Heart left ventricle (tissue), 13 donors: ENCODE results near the gene BTBD6.

ENCODE experiments used
- POLR2A ChIP-seq, 2 donors: fragments of 450-650 bp; IDR thresholded peaks; one replicate each; pipeline ENCODE4 v1.6.1; 2017; ENCODE audit warnings: antibody characterized with exemption in 2 of 2, mild to moderate bottlenecking in 2 of 2, moderate library complexity in 2 of 2
- TF ChIP-seq, protein P1 (sequence below), 12 donors: fragments of 200-600 bp; sonication (generic) in 4 of 12; IDR thresholded peaks; one replicate each; pipeline versions ENCODE4 v1.5.0 to v1.8.0; 2018 to 2022; ENCODE audit warnings: antibody characterized with exemption in 12 of 12, mild to moderate bottlenecking in 5 of 12
- donor health status: ischemic (EF 13 %, LVEDD 7.1; RV severe dilation, severe dysfunction).
- donor health status: DM: no; HTN: yes; CAD: no.
- donor health status: DM: no; HTN: no; CAD: no.
- donor health status: ischemic (EF 25% LVEDD 6.9; RV normal size, moderate dysfunction).
- donor health status: ischemic (EF 25% LVEDD 5.7; RV mildly dilated, moderate dysfunction).
- donor health status: ischemic (EF 35%, LVEDD 5.7; RV mildly dilated, moderate dysfunction).
- donor health status: nonischemic (EF 11% LVEDD 7.7; RV severe dilation, severe dysfunction).
- donor health status: DM: yes; HTN: yes; CAD: no.
- donor health status: PGD.
- donor health status: ischemic (EF 29% LVEDD 5.4; RV normal size, mild dysfunction).
- donor health status: nonischemic (EF 23%, LVEDD 6.1; RV moderate dilation, normal function).

DNA sequence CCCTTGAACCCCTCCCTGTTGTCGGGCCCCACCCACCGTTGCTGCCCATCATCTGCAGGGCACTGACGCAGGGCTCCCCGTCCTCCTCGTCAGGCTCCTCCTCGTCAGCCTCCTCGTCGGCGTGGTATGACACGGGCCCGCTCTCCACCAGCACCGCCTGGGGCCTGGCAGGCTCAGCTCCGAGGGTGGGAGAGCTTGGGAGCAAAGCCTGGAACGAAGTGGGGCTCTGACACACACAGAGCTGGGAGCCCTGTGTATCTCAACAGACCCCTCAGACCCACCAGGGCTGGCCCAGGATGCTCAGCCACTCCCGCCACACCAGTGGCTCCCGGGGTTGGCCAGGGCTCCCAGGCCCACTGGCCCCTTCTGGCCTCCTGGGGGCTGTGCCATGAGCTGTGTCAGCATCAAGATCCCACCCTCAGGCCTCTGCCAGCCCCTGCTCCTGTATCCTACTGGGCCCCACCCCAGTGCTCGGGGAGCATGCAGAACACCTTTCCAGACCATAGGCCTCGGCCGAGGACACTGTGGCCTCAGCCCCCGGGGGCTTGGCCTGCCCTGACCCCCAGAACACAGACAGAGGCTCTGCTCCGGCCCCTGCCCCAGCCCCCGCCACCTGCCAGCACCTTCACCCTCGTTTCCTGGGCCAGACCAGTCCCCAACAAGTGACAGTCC lies 37.1 kb upstream of the BTBD6 start:
- TF ChIP-seq, protein P1, sequence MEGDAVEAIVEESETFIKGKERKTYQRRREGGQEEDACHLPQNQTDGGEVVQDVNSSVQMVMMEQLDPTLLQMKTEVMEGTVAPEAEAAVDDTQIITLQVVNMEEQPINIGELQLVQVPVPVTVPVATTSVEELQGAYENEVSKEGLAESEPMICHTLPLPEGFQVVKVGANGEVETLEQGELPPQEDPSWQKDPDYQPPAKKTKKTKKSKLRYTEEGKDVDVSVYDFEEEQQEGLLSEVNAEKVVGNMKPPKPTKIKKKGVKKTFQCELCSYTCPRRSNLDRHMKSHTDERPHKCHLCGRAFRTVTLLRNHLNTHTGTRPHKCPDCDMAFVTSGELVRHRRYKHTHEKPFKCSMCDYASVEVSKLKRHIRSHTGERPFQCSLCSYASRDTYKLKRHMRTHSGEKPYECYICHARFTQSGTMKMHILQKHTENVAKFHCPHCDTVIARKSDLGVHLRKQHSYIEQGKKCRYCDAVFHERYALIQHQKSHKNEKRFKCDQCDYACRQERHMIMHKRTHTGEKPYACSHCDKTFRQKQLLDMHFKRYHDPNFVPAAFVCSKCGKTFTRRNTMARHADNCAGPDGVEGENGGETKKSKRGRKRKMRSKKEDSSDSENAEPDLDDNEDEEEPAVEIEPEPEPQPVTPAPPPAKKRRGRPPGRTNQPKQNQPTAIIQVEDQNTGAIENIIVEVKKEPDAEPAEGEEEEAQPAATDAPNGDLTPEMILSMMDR (IDR thresholded peaks at IDR 0.05): no peak
- TF ChIP-seq POLR2A (IDR thresholded peaks at IDR 0.05): no peak
